GM12878 (cell line): Measurements from ENCODE around the gene FUZ. TPM values are rescaled to one million over a fixed set of nuclear protein-coding genes. Genes with fewer than 3 reads are reported as not detected.

ENCODE experiments used
- ASH2L ChIP-seq: fragments of 300-600, 200-600 bp; sonication (generic); IDR thresholded peaks from 2 replicates; pipeline ENCODE4 v1.6.1; 2017; ENCODE audit warnings: low read depth, mild to moderate bottlenecking, borderline replicate concordance
- MYB ChIP-seq: fragments of 150-350 bp; IDR thresholded peaks from 2 replicates; pipeline ENCODE4 v1.6.1; 2014; ENCODE audit warnings: mild to moderate bottlenecking, low read depth, low read length, borderline replicate concordance
- NRF1 ChIP-seq: conservative IDR thresholded peaks from 2 replicates; pipeline ENCODE4 v1.6.1; 2011; ENCODE audit warnings: mild to moderate bottlenecking, low read depth, low read length, improper control_type of control experiment
- POLR2A ChIP-seq: IDR thresholded peaks from 2 replicates; pipeline ENCODE4 v1.6.1; 2011; ENCODE audit warnings: low read depth, mild to moderate bottlenecking, low read length
- polyA plus RNA-seq, 11 experiments: library from polyadenylated mRNA; depleted of rRNA in 4 of 11; unstranded in 6 of 11; stranded (reverse) in 5 of 11; fragments of >200 nt; fragmentation: Nextera tagmentation in 4 of 11; fragmentation: Illumina TruSeq in 1 of 11; extraction: Ambion mirVana in 4 of 11; extraction: Trizol in 1 of 11; gene quantifications; 1 replicate in 1 of 11; 2 replicates in 10 of 11; pipeline versions ENCODE4 v1.2.1 to v1.2.3, GENCODE V29; 2011 to 2016; ENCODE audit warnings: inconsistent platforms in 2 of 11, missing spikeins in 2 of 11, low read depth in 1 of 11
- total RNA-seq, 4 experiments: library from RNA; depleted of rRNA in 3 of 4; stranded (reverse); fragments of >200 nt in 3 of 4; fragmentation: Illumina TruSeq in 1 of 4; extraction: Trizol in 1 of 4; gene quantifications; 2 replicates each; pipeline versions ENCODE4 v1.2.1 to v1.2.3, GENCODE V29; 2013 to 2021
- TF ChIP-seq, protein P1 (sequence below): IDR thresholded peaks from 2 replicates; pipeline ENCODE4 v1.6.1; 2012; ENCODE audit warnings: mild to moderate bottlenecking, low read depth, low read length
- TF ChIP-seq, protein P2 (sequence below): IDR thresholded peaks from 2 replicates; pipeline ENCODE4 v1.6.1; 2012; ENCODE audit warnings: low read depth, low read length, improper control_type of control experiment
- TF ChIP-seq, protein P3 (sequence below): IDR thresholded peaks from 2 replicates; pipeline ENCODE4 v1.6.1; 2012; ENCODE audit warnings: improper control_type of control experiment, low read depth, low read length; ENCODE audit not compliant: insufficient replicate concordance

The FUZ gene
- total and polyA plus RNA-seq, 10 of the 15 experiments (the other 5 are each of a cell fraction or from before 2014, with no cell fraction given), result 0.18 to 11.5 (median 8.8) TPM

DNA sequence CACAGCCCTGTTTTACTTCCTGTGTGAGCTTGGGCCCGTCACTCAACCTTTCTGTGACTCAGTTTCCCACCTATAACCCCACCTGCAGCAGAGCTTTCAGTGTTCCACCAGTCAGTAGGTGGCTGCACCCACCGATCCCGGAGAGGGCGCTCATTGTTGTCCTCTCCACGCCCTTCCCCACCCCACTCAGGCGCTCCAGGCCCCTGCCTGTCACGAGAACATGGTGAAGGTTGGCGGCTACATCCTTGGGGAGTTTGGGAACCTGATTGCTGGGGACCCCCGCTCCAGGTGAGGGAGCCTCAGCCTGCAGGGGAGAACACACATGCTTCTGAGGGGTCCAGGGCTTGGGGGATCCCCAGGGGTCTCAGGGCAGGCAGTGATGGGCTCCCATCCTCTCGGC is 12.3 kb downstream of the FUZ start (continued):
- TF ChIP-seq, protein P1, sequence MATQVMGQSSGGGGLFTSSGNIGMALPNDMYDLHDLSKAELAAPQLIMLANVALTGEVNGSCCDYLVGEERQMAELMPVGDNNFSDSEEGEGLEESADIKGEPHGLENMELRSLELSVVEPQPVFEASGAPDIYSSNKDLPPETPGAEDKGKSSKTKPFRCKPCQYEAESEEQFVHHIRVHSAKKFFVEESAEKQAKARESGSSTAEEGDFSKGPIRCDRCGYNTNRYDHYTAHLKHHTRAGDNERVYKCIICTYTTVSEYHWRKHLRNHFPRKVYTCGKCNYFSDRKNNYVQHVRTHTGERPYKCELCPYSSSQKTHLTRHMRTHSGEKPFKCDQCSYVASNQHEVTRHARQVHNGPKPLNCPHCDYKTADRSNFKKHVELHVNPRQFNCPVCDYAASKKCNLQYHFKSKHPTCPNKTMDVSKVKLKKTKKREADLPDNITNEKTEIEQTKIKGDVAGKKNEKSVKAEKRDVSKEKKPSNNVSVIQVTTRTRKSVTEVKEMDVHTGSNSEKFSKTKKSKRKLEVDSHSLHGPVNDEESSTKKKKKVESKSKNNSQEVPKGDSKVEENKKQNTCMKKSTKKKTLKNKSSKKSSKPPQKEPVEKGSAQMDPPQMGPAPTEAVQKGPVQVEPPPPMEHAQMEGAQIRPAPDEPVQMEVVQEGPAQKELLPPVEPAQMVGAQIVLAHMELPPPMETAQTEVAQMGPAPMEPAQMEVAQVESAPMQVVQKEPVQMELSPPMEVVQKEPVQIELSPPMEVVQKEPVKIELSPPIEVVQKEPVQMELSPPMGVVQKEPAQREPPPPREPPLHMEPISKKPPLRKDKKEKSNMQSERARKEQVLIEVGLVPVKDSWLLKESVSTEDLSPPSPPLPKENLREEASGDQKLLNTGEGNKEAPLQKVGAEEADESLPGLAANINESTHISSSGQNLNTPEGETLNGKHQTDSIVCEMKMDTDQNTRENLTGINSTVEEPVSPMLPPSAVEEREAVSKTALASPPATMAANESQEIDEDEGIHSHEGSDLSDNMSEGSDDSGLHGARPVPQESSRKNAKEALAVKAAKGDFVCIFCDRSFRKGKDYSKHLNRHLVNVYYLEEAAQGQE, result no peak
- TF ChIP-seq, protein P2, sequence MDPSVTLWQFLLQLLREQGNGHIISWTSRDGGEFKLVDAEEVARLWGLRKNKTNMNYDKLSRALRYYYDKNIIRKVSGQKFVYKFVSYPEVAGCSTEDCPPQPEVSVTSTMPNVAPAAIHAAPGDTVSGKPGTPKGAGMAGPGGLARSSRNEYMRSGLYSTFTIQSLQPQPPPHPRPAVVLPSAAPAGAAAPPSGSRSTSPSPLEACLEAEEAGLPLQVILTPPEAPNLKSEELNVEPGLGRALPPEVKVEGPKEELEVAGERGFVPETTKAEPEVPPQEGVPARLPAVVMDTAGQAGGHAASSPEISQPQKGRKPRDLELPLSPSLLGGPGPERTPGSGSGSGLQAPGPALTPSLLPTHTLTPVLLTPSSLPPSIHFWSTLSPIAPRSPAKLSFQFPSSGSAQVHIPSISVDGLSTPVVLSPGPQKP, result no peak
- TF ChIP-seq POLR2A, result no peak
- TF ChIP-seq, protein P3, sequence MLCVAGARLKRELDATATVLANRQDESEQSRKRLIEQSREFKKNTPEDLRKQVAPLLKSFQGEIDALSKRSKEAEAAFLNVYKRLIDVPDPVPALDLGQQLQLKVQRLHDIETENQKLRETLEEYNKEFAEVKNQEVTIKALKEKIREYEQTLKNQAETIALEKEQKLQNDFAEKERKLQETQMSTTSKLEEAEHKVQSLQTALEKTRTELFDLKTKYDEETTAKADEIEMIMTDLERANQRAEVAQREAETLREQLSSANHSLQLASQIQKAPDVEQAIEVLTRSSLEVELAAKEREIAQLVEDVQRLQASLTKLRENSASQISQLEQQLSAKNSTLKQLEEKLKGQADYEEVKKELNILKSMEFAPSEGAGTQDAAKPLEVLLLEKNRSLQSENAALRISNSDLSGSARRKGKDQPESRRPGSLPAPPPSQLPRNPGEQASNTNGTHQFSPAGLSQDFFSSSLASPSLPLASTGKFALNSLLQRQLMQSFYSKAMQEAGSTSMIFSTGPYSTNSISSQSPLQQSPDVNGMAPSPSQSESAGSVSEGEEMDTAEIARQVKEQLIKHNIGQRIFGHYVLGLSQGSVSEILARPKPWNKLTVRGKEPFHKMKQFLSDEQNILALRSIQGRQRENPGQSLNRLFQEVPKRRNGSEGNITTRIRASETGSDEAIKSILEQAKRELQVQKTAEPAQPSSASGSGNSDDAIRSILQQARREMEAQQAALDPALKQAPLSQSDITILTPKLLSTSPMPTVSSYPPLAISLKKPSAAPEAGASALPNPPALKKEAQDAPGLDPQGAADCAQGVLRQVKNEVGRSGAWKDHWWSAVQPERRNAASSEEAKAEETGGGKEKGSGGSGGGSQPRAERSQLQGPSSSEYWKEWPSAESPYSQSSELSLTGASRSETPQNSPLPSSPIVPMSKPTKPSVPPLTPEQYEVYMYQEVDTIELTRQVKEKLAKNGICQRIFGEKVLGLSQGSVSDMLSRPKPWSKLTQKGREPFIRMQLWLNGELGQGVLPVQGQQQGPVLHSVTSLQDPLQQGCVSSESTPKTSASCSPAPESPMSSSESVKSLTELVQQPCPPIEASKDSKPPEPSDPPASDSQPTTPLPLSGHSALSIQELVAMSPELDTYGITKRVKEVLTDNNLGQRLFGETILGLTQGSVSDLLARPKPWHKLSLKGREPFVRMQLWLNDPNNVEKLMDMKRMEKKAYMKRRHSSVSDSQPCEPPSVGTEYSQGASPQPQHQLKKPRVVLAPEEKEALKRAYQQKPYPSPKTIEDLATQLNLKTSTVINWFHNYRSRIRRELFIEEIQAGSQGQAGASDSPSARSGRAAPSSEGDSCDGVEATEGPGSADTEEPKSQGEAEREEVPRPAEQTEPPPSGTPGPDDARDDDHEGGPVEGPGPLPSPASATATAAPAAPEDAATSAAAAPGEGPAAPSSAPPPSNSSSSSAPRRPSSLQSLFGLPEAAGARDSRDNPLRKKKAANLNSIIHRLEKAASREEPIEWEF, result no peak
- no peak for TF ChIP-seq MYB
- no peak for TF ChIP-seq ASH2L
- no peak for TF ChIP-seq NRF1
